ENCODE data around the gene HNF1A.

The HNF1A gene

GRCh38 chr12:120988234-120988633, 9.9 kb downstream of the HNF1A start:
- H3K27me3 ChIP-seq (ENCODE audit: control insufficient read depth in 2 of 2, insufficient read depth in 2 of 2, low read length in 2 of 2) = no peaks in the 10 kb centered on the region
- no peaks in the 10 kb centered on the region for H3K9me3 ChIP-seq (ENCODE audit: control insufficient read depth in 2 of 2, low read length in 2 of 2)
- H3K9ac ChIP-seq (ENCODE audit: low read depth in 1 of 2, low read length in 2 of 2) = no peak overlapping the region
- peaks cover 10 to 15% of the 10 kb centered on the region in 2 donors for H3K36me3 ChIP-seq (ENCODE audit: control insufficient read depth in 2 of 2, insufficient read depth in 2 of 2, low read length in 2 of 2)
- no peak overlapping the region for H3K27ac ChIP-seq (ENCODE audit: low read depth in 2 of 2, low read length in 2 of 2)
- H3K4me1 ChIP-seq (ENCODE audit: control insufficient read depth in 2 of 2, insufficient read depth in 2 of 2, low read length in 2 of 2) = peaks cover 10 to 20% of the 10 kb centered on the region in 2 donors
- no peak overlapping the region for H3K4me3 ChIP-seq (ENCODE audit: low read length in 2 of 2)

DNA sequence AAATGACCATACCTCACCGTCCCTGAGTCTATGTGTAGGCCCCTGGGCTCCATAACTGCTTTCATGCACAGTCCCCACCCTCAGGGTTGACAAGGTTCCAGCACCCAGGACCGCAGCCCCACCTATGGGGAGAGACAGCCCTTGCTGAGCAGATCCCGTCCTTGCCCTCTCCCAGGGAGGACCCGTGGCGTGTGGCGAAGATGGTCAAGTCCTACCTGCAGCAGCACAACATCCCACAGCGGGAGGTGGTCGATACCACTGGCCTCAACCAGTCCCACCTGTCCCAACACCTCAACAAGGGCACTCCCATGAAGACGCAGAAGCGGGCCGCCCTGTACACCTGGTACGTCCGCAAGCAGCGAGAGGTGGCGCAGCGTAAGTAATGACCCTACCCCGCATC, 10.3 kb downstream of the HNF1A start:
- Histone ChIP-seq H3K4me1 (ENCODE audit: control insufficient read depth in 2 of 2, insufficient read depth in 2 of 2, low read length in 2 of 2) (peaks cover 8 to 17% of the 10 kb centered on the region in 2 donors), H3K9me3 (ENCODE audit: control insufficient read depth in 2 of 2, low read length in 2 of 2) (no peaks in the 10 kb centered on the region), H3K27ac (ENCODE audit: low read depth in 2 of 2, low read length in 2 of 2) (no peak overlapping the region), H3K9ac (ENCODE audit: low read depth in 1 of 2, low read length in 2 of 2) (no peak overlapping the region), H3K27me3 (ENCODE audit: control insufficient read depth in 2 of 2, insufficient read depth in 2 of 2, low read length in 2 of 2) (no peaks in the 10 kb centered on the region), H3K4me3 (ENCODE audit: low read length in 2 of 2) (no peak overlapping the region), H3K36me3 (ENCODE audit: control insufficient read depth in 2 of 2, insufficient read depth in 2 of 2, low read length in 2 of 2) (peaks cover 13 to 16% of the 10 kb centered on the region in 2 donors)

DNA sequence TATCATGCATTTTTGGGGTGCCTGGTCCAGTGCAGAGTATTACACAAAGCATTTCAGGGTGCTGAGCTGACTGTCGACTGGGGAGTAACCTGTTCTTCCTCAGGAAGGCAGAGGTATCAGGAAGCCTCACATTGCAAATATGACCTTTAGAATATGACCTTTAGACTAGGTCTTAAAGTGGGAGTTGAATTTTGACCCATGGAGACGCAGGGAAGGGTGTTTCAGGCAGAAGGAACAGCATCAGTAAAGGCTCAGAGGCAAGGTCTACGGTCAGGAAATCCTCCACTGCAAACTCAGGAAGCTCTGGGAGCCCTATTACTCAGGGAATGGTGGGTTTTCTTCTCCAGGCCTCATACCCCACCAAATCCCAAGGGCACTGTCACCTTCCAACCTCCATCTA, 11.3 kb downstream of the HNF1A start:
- Histone ChIP-seq H3K27ac (ENCODE audit: low read depth in 2 of 2, low read length in 2 of 2) (no peak overlapping the region), H3K9me3 (ENCODE audit: control insufficient read depth in 2 of 2, low read length in 2 of 2) (no peaks in the 10 kb centered on the region), H3K36me3 (ENCODE audit: control insufficient read depth in 2 of 2, insufficient read depth in 2 of 2, low read length in 2 of 2) (peaks cover 21 to 26% of the 10 kb centered on the region in 2 donors), H3K4me1 (ENCODE audit: control insufficient read depth in 2 of 2, insufficient read depth in 2 of 2, low read length in 2 of 2) (peaks cover 4 to 8% of the 10 kb centered on the region in 2 donors), H3K27me3 (ENCODE audit: control insufficient read depth in 2 of 2, insufficient read depth in 2 of 2, low read length in 2 of 2) (no peaks in the 10 kb centered on the region), H3K9ac (ENCODE audit: low read depth in 1 of 2, low read length in 2 of 2) (no peak overlapping the region), H3K4me3 (ENCODE audit: low read length in 2 of 2) (no peak overlapping the region)

DNA sequence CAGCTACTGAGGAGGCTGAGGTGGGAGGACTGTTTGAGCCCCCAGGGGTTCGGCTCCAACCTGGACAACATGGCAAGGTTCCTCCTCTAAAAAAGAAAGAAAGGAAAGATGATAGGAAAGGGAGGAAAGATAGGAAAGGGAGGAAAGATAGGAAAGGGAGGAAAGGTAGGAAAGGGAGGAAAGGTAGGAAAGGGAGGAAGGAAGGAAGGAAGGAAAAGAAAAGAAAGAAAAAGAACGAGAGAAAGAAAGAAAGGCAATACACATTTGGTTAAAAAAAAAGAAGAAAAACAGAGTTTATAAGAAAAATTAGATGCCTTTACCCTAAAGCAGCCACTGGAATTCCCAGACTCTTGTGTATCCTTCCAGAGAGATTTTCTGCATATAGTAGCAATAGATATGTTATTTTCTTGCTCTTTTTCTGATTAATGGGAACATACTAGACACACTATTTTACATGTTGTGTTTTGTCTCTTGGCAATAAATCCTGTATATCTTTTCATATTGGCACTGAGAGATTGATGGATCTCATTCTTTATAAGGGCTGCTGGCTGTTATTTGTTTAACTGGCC, 12.2 kb downstream of the HNF1A start:
- H3K9ac ChIP-seq (ENCODE audit: low read depth in 1 of 2, low read length in 2 of 2) = no peak overlapping the region
- H3K9me3 ChIP-seq (ENCODE audit: control insufficient read depth in 2 of 2, low read length in 2 of 2) = no peaks in the 10 kb centered on the region
- no peak overlapping the region for H3K4me3 ChIP-seq (ENCODE audit: low read length in 2 of 2)
- H3K27ac ChIP-seq (ENCODE audit: low read depth in 2 of 2, low read length in 2 of 2) = no peak overlapping the region
- peaks cover 0 to 3% of the 10 kb centered on the region in 2 donors for H3K4me1 ChIP-seq (ENCODE audit: control insufficient read depth in 2 of 2, insufficient read depth in 2 of 2, low read length in 2 of 2)
- H3K36me3 ChIP-seq (ENCODE audit: control insufficient read depth in 2 of 2, insufficient read depth in 2 of 2, low read length in 2 of 2) = peaks cover 29 to 34% of the 10 kb centered on the region in 2 donors
- no peaks in the 10 kb centered on the region for H3K27me3 ChIP-seq (ENCODE audit: control insufficient read depth in 2 of 2, insufficient read depth in 2 of 2, low read length in 2 of 2)

GRCh38 chr12:120991965-120992364, 13.6 kb downstream of the HNF1A start:
- Histone ChIP-seq H3K27ac (ENCODE audit: low read depth in 2 of 2, low read length in 2 of 2) (no peak overlapping the region), H3K36me3 (ENCODE audit: control insufficient read depth in 2 of 2, insufficient read depth in 2 of 2, low read length in 2 of 2) (peaks cover 36 to 40% of the 10 kb centered on the region in 2 donors), H3K27me3 (ENCODE audit: control insufficient read depth in 2 of 2, insufficient read depth in 2 of 2, low read length in 2 of 2) (no peaks in the 10 kb centered on the region), H3K9me3 (ENCODE audit: control insufficient read depth in 2 of 2, low read length in 2 of 2) (no peaks in the 10 kb centered on the region), H3K4me3 (ENCODE audit: low read length in 2 of 2) (no peak overlapping the region), H3K4me1 (ENCODE audit: control insufficient read depth in 2 of 2, insufficient read depth in 2 of 2, low read length in 2 of 2) (no peaks in the 10 kb centered on the region), H3K9ac (ENCODE audit: low read depth in 1 of 2, low read length in 2 of 2) (no peak overlapping the region)

- H3K36me3 ChIP-seq (ENCODE audit: control insufficient read depth in 2 of 2, insufficient read depth in 2 of 2, low read length in 2 of 2) = peaks cover 40 to 42% of the 10 kb centered on the region in 2 donors
- no peaks in the 10 kb centered on the region for H3K27me3 ChIP-seq (ENCODE audit: control insufficient read depth in 2 of 2, insufficient read depth in 2 of 2, low read length in 2 of 2)
Observed at GRCh38 chr12:120992989-120993388, 14.6 kb downstream of the HNF1A start.

DNA sequence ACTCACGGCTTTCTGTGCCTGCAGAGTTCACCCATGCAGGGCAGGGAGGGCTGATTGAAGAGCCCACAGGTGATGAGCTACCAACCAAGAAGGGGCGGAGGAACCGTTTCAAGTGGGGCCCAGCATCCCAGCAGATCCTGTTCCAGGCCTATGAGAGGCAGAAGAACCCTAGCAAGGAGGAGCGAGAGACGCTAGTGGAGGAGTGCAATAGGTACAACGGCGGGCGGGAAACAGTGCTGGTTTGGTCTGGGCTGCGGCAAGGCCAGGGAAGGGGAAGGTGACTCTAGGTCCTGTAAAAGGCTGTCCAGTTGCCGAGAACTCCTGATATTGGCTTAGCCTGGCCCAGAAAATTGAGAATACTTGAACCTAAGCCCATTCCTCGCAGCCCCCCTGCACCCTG, 15.2 kb downstream of the HNF1A start:
- H3K9me3 ChIP-seq (ENCODE audit: control insufficient read depth in 2 of 2, low read length in 2 of 2) = no peaks in the 10 kb centered on the region
- H3K9ac ChIP-seq (ENCODE audit: low read depth in 1 of 2, low read length in 2 of 2) = no peak overlapping the region
- no peak overlapping the region for H3K4me3 ChIP-seq (ENCODE audit: low read length in 2 of 2)
- H3K27me3 ChIP-seq (ENCODE audit: control insufficient read depth in 2 of 2, insufficient read depth in 2 of 2, low read length in 2 of 2) = no peaks in the 10 kb centered on the region
- peaks cover 41% of the 10 kb centered on the region in 2 donors for H3K36me3 ChIP-seq (ENCODE audit: control insufficient read depth in 2 of 2, insufficient read depth in 2 of 2, low read length in 2 of 2)
- no peak overlapping the region for H3K27ac ChIP-seq (ENCODE audit: low read depth in 2 of 2, low read length in 2 of 2)
- H3K4me1 ChIP-seq (ENCODE audit: control insufficient read depth in 2 of 2, insufficient read depth in 2 of 2, low read length in 2 of 2) = no peaks in the 10 kb centered on the region

More at GRCh38 chr12:120992989-120993388, 14.6 kb downstream of the HNF1A start:
- no peak overlapping the region for H3K27ac ChIP-seq (ENCODE audit: low read depth in 2 of 2, low read length in 2 of 2)
- no peak overlapping the region for H3K9ac ChIP-seq (ENCODE audit: low read depth in 1 of 2, low read length in 2 of 2)
- H3K9me3 ChIP-seq (ENCODE audit: control insufficient read depth in 2 of 2, low read length in 2 of 2) = no peaks in the 10 kb centered on the region
- no peaks in the 10 kb centered on the region for H3K4me1 ChIP-seq (ENCODE audit: control insufficient read depth in 2 of 2, insufficient read depth in 2 of 2, low read length in 2 of 2)
- no peak overlapping the region for H3K4me3 ChIP-seq (ENCODE audit: low read length in 2 of 2)

GRCh38 chr12:120994059-120994458, 15.7 kb downstream of the HNF1A start:
- H3K27ac ChIP-seq (ENCODE audit: low read depth in 2 of 2, low read length in 2 of 2) = no peak overlapping the region

DNA sequence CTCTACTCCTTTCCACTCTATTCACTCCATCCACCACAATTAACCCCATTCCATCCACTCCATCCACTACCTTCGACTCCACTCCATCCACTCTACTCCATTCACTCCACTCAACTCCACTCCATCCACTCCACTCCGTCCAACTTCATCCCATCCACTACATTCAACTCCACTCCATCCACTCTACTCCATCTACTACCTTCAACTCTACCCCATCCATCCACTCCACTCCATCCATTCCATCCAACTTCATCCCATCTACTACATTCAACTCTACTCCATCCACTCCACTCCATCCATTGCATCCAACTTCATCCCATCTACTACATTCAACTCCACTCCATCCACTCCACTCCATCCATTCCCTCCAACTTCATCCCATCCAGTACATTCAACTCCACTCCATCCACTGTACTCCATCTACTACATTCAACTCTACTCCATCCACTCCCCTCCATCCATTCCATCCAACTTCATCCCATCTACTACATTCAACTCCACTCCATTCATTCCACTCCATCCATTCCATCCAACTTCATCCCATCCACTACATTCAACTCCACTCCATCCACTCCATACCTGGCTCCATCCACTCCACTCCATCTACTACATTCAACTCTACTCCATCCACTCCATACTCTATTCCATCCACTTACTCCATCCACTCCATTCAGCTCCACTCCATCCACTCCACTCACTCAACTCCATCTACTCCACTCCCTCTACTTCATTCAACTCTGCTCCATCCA, 16.4 kb downstream of the HNF1A start:
- Histone ChIP-seq H3K4me1 (ENCODE audit: control insufficient read depth in 2 of 2, insufficient read depth in 2 of 2, low read length in 2 of 2) (no peaks in the 10 kb centered on the region), H3K36me3 (ENCODE audit: control insufficient read depth in 2 of 2, insufficient read depth in 2 of 2, low read length in 2 of 2) (peaks cover 37 to 40% of the 10 kb centered on the region in 2 donors), H3K27ac (ENCODE audit: low read depth in 2 of 2, low read length in 2 of 2) (no peak overlapping the region), H3K4me3 (ENCODE audit: low read length in 2 of 2) (no peak overlapping the region), H3K27me3 (ENCODE audit: control insufficient read depth in 2 of 2, insufficient read depth in 2 of 2, low read length in 2 of 2) (no peaks in the 10 kb centered on the region), H3K9ac (ENCODE audit: low read depth in 1 of 2, low read length in 2 of 2) (no peak overlapping the region), H3K9me3 (ENCODE audit: control insufficient read depth in 2 of 2, low read length in 2 of 2) (no peaks in the 10 kb centered on the region)

More at GRCh38 chr12:120994059-120994458, 15.7 kb downstream of the HNF1A start:
- H3K4me1 ChIP-seq (ENCODE audit: control insufficient read depth in 2 of 2, insufficient read depth in 2 of 2, low read length in 2 of 2) = no peaks in the 10 kb centered on the region
- no peak overlapping the region for H3K4me3 ChIP-seq (ENCODE audit: low read length in 2 of 2)
- H3K9me3 ChIP-seq (ENCODE audit: control insufficient read depth in 2 of 2, low read length in 2 of 2) = no peaks in the 10 kb centered on the region
- no peak overlapping the region for H3K9ac ChIP-seq (ENCODE audit: low read depth in 1 of 2, low read length in 2 of 2)
- peaks cover 35 to 39% of the 10 kb centered on the region in 2 donors for H3K36me3 ChIP-seq (ENCODE audit: control insufficient read depth in 2 of 2, insufficient read depth in 2 of 2, low read length in 2 of 2)
- H3K27me3 ChIP-seq (ENCODE audit: control insufficient read depth in 2 of 2, insufficient read depth in 2 of 2, low read length in 2 of 2) = no peaks in the 10 kb centered on the region

GRCh38 chr12:120996133-120996746, 17.9 kb downstream of the HNF1A start:
- no peaks in the 10 kb centered on the region for H3K27me3 ChIP-seq (ENCODE audit: control insufficient read depth in 2 of 2, insufficient read depth in 2 of 2, low read length in 2 of 2)
- H3K4me3 ChIP-seq (ENCODE audit: low read length in 2 of 2) = no peak overlapping the region
- H3K9me3 ChIP-seq (ENCODE audit: control insufficient read depth in 2 of 2, low read length in 2 of 2) = no peaks in the 10 kb centered on the region
- H3K36me3 ChIP-seq (ENCODE audit: control insufficient read depth in 2 of 2, insufficient read depth in 2 of 2, low read length in 2 of 2) = peaks cover 41 to 45% of the 10 kb centered on the region in 2 donors
- H3K9ac ChIP-seq (ENCODE audit: low read depth in 1 of 2, low read length in 2 of 2) = no peak overlapping the region
- no peak overlapping the region for H3K27ac ChIP-seq (ENCODE audit: low read depth in 2 of 2, low read length in 2 of 2)
- no peaks in the 10 kb centered on the region for H3K4me1 ChIP-seq (ENCODE audit: control insufficient read depth in 2 of 2, insufficient read depth in 2 of 2, low read length in 2 of 2)
